ENCODE data around the gene PSORS1C2.

The PSORS1C2 gene

DNA sequence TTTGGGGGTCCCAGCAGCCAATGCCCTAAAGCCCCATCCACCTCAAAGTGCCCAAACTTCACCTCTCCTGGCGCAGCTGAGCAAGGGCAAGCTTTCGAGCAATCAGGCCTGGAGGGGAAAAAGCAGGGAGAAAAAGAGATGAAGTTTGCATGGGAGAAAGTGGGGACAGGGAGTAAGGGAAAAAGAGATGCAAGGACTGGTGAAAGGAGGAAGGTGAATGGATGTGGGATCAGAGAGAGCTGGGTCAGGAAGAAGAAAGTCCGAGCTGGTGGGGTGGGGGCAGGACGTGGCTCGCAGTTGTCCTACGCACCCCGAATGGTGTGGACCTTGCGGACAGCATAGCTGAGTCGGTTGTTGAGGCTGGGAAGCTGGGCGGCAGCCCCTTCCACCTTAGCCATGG lies 6.5 kb upstream of the PSORS1C2 start:
- intact Hi-C loops (cut with DNase I) = no loop called here
- DNase-seq = no peak

DNA sequence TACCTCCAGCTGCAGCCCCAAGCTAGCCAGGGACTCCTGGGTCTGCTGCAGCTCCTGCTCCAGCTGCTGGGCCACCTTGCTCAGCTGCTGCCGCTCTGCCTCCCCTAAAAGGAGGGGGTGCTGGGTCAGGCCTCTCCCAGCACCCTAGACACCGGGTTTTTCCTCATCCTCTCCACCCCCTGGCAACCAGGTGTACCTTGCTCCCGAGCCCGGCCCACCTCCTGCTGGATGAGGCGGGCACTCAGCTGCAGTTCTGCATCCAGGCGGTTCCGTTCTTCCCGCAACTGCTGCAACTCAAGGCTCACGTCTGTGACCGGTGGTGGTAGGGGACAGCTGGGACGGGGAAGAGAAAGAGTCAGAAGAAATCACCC lies 6.1 kb upstream of the PSORS1C2 start:
- intact Hi-C loops (cut with DNase I) = no loop called here

DNA sequence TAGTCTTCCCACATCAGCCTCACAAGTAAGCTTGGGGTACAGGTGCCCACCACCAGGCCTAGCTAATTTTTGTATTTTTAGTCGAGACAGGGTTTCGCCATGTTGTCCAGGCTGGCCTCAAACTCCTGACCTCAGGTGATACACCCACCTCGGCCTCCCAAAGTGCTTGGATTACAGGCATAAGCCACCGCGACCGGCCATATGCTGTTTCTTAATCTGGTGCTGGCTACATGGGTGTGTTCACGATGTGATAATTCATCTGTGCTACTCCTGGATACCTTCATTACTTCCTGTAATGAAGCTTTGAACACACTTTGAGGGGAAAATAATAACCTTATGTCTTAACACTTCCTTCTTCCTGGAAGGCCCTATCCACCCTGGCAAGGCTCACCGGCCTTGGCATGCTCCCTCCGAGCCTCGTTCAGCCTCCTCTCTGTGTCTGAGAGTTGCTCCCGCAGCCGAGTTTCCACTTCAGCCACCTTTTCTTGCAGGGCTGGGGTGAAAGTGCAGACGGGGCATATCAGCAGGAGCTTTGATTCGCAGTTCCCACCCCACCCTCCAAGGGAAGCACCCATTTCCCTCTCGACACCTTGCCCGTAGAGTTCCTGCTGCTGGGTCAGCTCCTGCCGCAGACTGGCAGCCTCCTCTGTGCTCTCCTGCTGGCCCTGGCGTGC lies 5.6 kb upstream of the PSORS1C2 start:
- intact Hi-C loops (cut with DNase I) = no loop called here
- no peak for DNase-seq

More for the DNA sequence above, 6.1 kb upstream of the PSORS1C2 start:
- no peak for DNase-seq

DNA sequence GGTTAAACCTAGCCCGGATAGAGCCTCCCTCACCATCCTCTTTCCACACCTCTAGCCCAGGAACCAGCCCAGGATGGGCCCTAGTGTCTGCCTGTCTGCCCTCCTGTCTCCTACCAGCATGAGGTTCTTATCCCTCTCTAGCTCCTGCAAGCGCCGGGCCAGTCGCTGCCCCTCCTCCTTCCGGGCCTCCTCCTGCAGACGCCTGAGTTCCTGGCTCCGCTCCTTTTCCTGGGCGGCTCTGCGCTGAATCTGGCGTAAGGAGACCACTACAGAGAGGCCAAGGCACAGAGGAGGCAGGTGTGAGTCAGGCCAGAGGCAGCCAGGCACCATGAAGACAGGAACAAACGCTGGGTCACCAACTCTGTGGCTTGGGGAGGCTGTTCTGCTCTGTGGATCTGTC lies 4.3 kb upstream of the PSORS1C2 start:
- intact Hi-C loops (cut with DNase I) = no loop called here
- no peak for DNase-seq

DNA sequence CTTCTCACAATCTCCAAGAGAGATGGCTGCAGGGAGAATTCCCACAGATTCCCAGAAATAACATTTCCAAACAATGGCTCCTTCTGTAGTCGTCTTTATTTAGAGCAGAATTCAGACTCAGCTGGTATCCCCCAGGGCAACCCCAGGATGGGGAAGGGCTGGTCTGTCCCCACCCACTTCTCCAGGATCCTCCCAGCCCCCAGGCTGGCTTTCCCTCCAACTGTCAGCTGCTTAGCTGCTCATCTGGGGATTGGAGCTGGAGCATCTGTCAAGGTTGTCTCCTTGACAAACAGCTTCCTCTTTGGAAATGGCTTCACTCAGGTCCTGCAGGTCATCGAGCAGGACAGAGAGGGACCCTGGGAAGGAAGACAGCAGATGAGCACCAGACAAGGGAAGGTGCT lies 3.5 kb upstream of the PSORS1C2 start:
- DNase-seq = no peak
- intact Hi-C loops (cut with DNase I) = no loop called here

DNA sequence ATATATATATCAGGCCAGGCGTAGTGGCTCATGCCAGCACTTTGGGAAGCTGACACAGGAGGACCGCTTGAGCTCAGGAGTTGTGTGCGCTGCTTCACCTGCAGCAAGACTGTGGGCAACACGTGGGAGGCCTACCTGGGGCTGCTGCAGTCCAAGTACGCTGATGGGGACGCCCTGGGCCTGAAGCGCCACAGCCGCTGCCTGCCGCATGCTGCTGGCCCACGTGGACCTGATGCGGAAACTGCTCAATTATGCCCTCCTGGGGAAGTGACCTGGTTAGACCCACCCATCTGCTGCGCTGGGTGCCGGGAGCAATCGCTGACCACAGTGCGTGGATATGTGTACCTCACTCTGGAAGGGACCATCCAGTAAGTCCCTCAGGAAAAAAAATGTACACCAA lies 1.8 kb upstream of the PSORS1C2 start:
- intact Hi-C loops (cut with DNase I) = no loop called here
- DNase-seq = no peak

DNA sequence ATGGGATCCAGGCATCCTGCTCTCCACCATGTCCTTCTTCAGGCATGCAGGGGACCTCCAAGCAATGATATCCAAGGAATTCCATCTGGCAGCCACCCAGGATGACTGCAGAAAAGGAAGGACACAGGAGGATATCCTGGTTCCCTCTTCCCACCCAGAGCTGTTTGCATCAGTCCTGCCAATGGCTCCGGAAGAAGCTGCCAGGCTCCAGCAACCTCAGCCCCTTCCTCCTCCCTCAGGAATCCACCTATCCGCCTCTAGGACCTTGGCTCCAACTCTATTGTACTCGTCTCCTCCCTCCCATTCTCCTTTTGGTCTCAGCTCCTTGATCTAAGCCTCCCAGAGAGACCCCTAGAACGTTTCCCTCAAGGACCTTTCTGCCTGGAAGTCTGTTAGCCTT lies 733 bp upstream of the PSORS1C2 start:
- intact Hi-C loops (cut with DNase I) = loop anchor here (5.0 kb wide), 2 partner anchors 53 to 228 kb away; no protein-coding TSS in a partner anchor
- DNase-seq = no peak

DNA sequence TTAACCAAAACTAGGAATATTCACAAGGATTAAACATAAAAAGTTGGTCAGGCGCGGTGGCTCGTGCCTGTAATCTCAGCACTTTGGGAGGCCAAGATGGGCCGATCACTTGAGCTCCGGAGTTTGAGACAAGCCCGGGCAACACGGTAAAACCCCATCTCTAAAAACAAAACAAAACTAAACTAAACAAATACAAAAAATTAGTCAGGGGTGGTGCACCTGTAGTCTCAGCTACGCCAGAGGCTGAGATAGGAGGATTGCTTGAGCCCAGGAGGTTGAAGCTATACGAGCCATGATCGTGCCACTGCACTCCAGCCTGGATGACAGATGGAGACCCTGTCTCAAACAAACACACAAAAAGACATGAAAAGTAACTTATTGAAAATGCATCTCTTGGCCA lies 3.2 kb downstream of the PSORS1C2 start:
- intact Hi-C loops (cut with DNase I) = loop anchor here (5.0 kb wide), 2 partner anchors 57 to 232 kb away; no protein-coding TSS in a partner anchor
- no peak for DNase-seq

DNA sequence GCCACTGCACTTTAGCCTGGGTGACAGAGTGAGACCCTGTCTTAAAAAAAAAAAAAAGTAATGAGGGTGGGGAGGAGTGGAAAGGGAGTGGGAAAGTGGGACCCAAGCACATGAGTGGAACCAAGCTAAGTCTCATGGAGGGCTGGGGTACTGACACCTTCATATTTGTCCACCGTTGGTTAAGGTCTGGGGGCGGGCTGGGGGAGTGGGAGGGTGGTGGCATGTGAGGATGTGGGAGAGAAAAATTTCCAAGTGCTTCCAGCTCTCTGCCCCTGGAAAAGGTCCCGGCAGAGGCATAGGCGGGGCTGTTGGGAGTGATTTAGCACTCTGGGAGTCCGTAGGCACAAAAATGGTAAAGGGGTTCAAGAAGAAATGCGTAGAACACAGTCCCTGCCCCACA lies 6.1 kb downstream of the PSORS1C2 start:
- no peak for DNase-seq
- intact Hi-C loops (cut with DNase I) = no loop called here

DNA sequence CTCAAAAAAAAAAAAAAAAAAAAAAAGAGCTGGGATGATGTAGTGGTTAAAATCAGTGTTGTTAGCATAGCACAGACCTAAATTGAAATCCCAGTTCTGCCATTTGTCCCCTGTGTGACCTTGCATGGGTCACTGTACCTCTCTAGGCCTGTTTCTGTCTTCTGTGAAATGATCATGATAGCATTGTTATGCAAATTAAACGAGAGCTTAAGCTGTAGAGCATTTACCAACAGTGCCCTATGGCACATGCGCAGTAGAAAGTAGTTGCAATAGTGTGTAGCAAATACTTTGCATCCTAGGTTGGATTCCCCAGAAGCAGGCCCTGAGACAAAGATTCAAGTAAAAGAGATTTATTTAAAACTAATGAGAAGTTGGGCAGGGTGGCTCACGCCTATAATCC lies 7.3 kb downstream of the PSORS1C2 start:
- intact Hi-C loops (cut with DNase I) = no loop called here
- no peak for DNase-seq

DNA sequence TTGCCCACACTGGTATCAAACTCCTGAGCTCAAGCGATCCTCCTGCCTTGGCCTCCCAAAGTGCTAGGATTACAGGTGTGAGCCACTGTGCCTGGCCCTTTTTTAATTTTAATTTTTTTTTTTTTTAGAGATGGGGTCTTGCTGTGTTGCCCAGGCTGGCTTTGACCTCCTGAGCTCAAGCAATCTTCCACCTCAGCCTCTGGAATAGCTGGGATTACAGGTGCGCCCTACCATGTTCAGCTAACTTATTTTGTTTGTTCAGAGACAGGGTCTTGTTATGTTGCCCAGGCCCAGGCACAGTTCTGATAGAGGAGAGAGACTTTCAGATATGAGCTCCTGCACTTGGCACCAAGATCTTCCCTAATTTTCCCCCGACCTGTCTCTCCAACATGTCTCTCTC lies 8.1 kb downstream of the PSORS1C2 start:
- intact Hi-C loops (cut with DNase I) = no loop called here

DNA sequence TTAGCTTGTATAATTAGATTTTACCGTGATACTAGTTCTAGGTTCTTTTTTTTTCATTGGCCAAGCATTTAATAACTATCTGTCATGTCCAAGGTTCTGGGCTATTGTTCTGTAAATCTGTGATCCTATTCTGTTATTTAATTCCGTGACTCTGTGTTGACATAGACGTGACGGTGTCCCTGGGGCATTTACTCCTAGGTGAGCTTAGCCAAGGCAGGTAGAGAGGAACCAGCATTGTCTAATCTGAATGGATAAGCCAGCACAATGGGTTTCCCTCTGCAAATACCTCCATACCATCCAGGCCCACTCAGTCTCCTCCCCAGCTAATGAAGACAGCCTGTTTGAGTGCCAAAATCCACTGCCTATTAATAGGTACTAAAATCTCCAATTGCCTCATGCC lies 9.7 kb downstream of the PSORS1C2 start:
- peak in 2 of 42 donors; percentile 21 to 39 for DNase-seq
- intact Hi-C loops (cut with DNase I) = no loop called here

More for the DNA sequence above, 8.1 kb downstream of the PSORS1C2 start:
- DNase-seq = no peak

DNA sequence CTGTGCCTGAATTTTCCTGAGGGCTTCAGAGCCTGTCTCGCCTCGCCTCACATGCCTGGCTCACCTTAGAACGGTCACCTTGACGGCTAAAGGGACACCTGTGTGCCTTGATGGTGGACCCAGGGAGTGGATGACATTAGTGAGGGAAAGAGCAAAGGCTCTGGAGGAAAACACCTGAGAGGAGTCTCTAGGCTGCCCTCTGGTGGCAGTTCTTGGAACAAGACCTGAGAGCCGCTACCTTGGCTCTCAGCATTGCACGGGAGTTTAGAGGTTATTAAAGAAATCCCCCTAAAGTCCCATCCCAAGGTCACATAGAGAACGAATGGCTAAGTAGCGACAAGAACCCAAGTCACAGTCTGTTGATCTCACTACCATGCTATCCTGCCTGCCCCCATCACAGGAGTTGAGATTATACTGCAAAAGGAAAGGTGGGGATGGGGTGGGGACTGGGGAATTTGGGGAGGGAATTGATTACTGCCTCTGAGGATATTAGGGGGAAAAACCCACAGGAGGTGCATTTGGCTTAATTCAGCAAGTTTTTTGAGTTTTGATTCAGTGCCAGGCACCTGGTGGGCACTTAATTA lies 10.7 kb downstream of the PSORS1C2 start:
- intact Hi-C loops (cut with DNase I) = no loop called here
- peak in 41 of 42 donors; percentile 36 to 86 (median 68) for DNase-seq

DNA sequence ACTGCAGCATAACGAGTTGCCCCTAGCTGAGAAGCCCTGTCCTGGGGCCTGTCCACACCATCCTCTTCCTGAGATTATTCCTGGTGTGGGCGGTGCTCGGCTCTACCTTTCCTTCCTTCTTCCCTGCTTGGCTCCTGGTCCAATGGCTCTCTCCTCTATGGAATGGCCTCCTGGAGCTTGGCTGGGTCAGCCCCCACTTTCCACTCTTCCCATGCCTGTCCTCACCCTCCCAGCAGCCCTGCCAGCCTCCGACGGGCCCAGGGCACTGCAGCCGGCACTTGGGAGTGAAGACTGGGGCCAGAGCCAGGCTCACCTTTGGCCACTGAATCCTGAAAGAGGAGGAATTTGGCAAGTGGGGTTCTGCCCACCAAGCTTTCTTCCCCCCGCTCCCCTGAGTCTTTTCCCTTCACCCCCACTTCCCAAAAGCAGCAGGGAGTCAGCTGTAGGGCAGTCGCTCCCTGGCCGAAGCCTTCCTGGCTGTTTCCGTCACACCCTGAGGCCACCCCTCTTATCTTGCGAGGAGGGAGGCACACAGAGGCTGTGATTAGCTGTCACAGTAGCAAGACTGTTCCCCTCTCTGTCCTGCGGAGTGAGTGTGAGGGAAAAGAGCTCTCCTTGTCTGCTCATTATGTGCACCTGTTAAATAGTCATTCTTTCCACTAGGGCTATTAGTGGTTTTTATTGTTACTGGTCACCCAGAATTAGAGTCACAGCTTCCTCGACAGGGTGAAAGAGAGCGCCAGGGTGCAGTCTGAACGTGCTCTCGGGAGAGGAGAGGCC lies 12.3 kb downstream of the PSORS1C2 start:
- no peak for DNase-seq
- intact Hi-C loops (cut with DNase I) = no loop called here

DNA sequence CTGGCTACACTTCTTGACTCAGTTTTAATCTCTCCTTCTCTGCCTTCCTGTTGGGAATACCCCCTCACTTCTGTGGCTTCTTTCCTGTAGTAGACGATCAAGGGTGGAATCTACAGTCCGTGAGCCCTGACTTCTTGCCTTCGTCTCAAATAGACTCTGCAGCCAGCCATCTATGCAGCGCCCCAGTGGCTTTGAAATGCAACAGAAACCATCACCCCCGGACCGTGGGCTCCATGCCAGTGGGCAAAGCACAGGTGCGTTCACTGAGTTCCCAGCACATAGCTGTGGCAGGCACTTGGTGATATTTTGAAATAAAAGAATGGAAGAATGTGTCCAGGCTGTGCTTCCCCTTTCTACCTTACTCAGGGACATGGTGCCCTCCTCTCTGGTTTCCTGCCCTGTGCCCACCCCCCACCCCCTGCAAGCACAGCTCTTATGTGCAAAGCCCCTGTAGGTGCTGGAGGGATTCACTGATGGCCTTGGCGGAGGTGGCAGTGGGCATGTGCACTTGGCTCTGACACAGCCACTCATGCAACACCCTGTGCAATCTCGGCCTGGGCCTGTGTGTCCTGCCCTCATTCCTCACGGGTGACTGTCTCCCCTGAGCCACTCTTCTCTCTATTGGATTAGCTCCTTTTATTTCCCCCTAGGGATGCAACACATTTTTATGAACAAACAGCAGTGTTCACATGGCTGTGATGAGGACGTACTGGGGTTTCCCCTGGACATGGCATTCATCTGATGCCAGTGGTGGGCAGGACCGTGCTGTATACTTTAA lies 13.1 kb downstream of the PSORS1C2 start:
- intact Hi-C loops (cut with DNase I) = no loop called here

DNA sequence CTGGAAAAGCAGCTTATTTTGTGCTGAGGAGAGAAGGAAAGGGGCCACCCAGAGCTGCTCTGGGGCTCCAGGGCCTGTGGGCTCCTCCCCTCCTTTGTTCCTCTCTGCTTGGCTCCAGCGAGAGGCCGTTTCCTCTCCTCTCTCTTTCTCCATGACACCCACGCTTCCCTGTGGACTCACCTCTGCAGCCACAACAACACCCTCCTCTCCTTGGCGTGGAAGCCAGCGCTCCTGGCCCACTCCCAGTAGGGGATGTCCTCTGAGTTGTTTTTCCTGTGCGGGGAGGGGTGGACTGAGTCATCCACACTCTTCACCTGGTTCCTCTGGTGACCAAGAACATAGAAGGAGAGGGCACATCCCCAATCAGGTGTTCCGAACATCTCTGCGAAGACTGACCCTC lies 13.7 kb downstream of the PSORS1C2 start:
- intact Hi-C loops (cut with DNase I) = no loop called here
- no peak for DNase-seq

More for the DNA sequence above, 13.1 kb downstream of the PSORS1C2 start:
- DNase-seq = no peak

DNA sequence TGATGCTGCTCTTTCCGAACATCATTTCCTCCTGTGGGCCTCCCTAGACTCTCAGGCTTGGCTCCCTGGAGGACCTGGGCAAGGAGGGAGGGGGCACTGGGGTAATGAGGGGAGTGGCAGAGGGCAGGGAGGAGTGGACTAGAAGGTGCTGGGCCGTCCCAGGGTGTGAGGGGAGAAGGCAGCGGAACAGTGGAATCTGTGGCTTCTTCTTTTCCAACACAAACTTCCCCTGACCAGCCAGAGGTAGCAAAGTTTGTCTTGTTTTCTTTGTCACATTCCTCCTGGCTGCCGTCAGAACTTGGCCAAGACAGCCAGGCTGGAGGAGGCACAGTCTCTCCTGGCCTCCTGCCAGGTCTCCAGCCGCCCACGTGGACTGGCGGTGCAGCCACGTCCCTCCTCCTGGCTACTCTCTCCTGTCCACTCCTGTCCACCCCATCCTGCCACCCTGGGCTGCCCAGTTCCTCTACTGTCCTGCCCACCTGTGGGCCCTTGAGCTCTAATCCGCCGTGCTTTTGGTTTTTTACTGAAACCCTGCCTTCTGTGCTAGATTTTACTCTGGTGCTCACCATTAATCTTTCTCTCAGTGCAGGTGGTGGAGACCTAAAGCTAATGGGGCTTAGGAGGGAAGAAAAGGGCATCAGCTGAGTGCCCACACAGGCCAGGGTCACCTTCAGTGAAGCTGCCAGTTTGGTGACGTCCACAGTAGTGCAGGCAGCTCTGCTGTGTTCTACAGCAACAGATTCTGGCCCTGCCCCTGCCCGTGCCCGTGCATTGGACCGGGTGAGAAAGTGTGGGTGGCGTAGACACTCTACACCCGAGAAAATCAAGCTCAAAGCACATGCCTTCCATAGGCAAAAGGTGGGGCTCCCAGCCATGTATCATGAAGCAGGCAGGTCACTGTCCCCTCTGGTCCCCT lies 15.8 kb downstream of the PSORS1C2 start:
- peak in 33 of 42 donors; percentile 18 to 75 (median 42) for DNase-seq
- intact Hi-C loops (cut with DNase I) = no loop called here

DNA sequence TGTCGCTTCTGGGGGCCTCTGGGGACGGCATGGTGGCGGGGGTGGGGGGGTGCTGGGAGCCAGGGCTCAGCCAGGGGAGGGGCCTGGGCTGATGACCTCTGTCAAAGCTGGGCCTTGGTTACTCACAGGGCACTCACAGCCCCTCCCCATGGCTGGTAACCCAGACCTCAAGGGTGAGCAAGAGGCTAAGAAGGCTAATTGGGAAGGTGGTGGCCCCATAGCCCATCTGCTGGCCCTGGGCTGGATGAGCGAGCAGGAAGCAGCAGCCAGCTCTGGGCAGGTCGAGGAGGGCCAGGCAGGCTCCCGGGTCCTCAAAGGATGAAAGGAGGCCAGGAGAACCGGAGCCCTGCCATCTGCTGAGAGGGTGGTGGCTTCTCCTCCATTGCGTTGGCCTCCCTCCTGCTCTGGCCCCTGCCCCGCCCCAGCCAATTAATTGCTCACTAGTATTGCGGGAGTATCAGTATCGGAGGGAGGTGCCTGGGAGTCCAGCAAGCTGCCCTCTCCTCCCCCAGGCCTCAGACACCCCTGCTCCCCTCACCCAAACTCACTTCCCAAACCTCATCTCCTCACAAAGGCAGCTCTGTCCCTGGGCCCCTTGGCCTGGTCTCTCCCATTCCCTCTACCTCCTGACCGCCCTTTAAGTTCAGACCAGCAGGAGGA lies 17.6 kb downstream of the PSORS1C2 start:
- DNase-seq = no peak
- intact Hi-C loops (cut with DNase I) = no loop called here

All from head of caudate nucleus (tissue), 42 donors.